HG02763 (cell line): ENCODE data around the gene CYP2A6.
"Not testable (repeated sequence)": the region's sequence is repeated elsewhere in the genome, so short reads cannot be mapped to it uniquely, and the experiment has no call there.

Experiments
- ATAC-seq: cut with Tn5 transposase; IDR thresholded peaks from one replicate; pipeline ENCODE4 v1.9.1; 2021; ENCODE audit warnings: mild to moderate bottlenecking, moderate library complexity; ENCODE audit not compliant: unreplicated experiment

Gene CYP2A6, protein sequence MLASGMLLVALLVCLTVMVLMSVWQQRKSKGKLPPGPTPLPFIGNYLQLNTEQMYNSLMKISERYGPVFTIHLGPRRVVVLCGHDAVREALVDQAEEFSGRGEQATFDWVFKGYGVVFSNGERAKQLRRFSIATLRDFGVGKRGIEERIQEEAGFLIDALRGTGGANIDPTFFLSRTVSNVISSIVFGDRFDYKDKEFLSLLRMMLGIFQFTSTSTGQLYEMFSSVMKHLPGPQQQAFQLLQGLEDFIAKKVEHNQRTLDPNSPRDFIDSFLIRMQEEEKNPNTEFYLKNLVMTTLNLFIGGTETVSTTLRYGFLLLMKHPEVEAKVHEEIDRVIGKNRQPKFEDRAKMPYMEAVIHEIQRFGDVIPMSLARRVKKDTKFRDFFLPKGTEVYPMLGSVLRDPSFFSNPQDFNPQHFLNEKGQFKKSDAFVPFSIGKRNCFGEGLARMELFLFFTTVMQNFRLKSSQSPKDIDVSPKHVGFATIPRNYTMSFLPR

DNA sequence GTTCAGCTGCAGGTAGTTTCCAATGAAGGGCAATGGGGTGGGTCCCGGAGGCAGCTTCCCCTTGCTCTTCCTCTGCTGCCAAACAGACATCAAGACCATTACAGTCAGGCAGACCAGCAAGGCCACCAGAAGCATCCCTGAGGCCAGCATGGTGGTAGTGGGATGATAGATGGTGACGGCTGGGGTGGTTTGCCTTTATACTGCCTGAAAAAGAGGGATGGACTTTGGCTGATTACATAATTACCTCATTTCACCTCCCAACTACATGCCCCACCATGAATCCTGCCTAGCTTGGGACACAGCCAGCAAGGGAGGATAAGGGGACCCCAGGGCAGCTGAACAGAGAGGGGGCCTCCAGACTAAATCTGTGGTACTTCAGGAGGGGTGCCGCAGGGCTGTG is at the start of gene CYP2A6:
Gene CYP2A6 (minus strand): TSS at position 171 of the 400 bp plus-strand sequence. CDS start 21 bp downstream, at position 150.
- ATAC-seq: not testable (repeated sequence)

DNA sequence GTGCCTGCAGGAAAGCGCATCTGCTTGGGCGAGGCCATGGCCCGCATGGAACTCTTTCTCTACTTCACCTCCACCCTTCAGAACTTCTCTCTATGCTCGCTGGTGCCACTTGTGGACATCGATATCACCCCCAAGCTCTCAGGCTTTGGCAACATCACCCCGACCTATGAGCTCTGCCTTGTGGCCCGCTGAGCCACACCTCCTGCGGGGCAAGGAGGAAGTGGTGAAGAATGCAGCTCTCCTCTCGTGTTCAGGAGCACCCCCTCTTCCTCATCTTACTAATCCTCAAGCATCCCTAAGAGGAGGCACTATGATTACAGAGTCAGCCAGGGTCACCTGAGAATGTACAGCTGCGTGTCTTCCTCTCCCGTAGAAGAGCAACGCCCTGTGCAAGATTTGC is 49.7 kb upstream of the CYP2A6 start:
- ATAC-seq: not testable (repeated sequence)

DNA sequence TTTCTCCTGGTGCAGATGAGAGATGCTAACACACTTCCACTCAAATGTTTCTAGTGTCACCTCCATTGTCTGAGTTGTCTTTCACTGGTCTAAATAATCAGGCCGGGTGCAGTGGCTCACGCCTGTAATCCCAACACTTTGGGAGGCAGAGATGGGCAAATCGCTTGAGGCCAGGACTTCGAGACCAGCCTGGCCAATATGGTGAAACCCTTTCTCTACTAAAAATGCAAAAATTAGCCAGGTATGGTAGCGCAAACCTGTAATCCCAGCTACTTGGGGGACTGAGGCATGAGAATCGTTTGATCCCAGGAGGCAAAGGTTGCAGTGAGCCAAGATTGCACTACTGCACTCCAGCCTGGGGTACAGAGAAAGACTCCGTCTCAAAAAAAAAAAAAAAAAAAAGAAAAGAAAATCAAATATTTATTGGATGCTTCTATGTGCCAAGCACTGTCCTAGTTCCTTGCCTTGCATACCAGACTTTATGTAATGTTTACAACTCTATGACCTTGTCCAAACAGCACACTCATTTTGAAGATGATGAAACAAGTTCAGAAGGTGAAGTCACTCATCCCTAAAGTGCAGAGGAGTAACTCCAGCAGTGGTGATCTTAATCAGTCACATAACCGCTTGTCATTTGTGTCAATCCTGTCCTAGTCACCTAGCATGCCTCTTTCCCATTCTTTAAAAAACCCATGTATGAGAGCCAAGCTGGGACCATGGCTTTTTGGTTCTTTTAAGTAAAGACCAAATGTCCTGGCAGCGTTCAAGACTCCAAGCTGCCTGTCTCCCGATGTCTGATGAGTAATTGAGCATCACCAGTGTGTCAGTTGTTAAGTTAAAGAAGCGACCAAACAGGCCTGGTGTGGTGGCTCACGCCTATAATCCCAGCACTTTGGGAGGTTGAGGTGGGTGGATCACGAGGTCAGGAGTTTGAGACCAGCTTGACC is 46.9 kb upstream of the CYP2A6 start:
- not testable (repeated sequence) for ATAC-seq

DNA sequence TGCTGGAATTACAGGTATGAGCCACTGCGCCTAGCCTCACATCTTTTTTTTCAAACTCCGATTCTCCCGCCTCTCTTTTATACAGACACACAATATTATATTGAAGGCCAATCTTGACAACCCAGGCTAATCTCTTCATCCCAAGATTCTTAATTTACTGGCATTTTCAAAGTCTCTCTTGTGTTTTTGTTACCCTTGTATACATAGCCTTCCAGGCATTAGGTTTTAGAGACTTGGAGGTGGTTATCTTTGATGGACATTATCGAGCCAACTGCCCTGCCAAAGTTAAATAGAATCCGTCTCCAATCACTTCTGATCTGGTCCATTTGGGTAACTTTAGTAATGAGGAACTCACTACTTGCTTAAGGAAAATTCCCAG is 46.2 kb upstream of the CYP2A6 start:
- no peak for ATAC-seq

DNA sequence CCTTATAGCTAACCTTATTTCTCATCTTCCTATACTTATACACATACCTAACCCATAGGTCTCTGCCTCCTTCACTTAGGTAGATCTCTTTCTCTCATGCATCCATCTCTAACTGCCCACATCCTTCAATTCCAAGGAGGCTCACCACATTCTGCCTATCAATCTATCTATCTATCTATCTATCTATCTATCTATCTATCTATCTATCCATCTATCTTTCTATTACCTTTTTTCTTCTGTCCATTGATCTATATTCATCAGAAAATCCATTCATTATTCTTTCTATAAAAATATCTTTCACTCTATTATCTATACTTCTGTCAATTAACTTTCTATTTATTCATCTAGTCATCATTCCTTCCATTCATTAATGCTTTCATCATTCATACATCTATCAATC is 42.9 kb upstream of the CYP2A6 start:
- ATAC-seq: no peak

DNA sequence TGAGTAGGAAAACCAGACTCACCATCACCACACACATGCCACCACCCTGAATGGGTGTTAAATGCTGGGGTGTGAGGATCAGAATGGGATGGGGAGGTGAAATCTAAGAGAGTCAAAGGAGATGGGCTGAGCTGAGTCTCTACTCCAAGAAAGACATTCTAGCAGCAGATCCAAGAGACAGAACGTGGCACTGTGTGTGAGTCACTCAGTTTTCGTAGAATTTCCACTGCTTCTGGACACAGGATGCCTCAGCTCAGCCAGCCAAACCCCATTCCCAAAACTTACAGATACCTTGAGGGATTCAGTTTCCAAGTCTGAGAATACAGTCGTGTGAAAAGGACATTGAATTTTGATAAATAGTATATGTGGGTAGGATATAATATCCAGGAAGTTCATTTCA is 39.1 kb upstream of the CYP2A6 start:
- no peak for ATAC-seq

DNA sequence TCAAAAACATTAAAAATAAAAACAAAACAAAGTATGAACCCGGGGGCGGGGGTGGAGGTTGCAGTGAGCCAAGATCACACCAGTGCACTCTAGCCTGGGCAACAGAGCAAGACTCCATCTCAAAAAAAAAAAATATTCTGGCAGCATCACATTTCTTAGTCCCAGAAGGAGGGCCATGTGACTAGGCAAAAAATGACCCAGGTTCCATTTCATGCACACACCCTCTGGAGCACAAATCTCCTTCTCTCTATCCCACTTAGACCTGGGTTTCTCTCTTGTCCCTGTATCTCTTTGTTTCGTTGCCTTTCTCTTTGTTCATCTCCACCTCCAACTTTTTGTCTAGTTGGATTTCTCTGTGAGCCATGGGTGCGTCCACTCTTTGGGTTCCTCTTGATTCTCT is 37.9 kb upstream of the CYP2A6 start:
- no peak for ATAC-seq

DNA sequence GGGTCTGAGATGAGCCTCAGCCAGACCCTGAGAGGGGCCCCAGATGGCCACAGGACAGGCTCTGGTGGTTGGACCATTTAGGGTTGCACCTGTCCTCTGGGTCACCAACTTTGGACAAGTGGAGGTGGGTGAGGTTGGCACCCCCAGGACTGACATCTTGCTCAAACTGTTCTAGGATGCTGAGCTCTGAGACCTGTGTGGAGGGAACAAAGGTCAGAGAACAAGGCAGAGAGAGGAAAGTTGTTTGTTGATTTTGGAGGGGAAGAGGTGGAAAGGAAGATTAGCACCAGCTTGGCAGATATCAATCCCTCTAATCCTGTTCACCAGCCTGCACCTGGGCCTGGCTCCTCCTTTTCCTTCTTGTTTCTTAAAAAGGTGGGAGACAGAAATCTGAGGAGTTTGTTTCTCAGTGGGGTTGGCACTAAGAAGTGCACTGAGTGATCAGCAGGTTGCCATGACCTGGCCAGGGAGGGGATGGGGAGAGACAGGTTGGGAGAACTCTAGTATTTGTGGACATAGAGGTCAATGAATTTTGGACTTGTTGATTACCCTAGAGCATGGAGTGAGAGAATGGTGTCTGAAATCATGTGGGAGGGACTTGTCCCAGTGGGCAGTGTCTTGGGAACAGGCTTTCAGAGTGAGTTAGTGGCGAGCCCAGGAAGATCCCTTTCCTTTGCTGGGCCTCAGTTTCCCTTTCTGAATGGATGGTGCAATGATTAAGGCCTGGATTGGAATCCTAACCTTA is 34.1 kb upstream of the CYP2A6 start:
- ATAC-seq: not testable (repeated sequence)

DNA sequence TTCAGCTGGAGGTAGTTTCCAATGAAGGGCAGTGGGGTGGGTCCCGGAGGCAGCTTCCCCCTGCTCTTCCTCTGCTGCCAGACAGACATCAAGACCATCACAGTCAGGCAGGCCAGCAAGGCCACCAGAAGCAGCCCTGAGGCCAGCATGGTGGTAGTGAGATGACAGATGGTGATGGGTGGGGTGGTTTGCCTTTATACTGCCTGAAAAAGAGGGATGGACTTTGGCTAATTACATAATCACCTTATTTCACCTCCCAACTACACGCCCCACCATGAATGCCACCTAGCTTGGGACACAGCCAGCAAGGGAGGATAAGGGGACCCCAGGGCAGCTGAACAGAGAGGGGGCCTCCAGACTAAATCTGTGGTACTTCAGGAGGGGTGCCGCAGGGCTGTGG is 31.8 kb upstream of the CYP2A6 start, which contains the start of gene CYP2A7:
Gene CYP2A7 (minus strand): TSS at position 170 of the 400 bp plus-strand sequence. CDS start 21 bp downstream, at position 149.
- ATAC-seq: not testable (repeated sequence)

DNA sequence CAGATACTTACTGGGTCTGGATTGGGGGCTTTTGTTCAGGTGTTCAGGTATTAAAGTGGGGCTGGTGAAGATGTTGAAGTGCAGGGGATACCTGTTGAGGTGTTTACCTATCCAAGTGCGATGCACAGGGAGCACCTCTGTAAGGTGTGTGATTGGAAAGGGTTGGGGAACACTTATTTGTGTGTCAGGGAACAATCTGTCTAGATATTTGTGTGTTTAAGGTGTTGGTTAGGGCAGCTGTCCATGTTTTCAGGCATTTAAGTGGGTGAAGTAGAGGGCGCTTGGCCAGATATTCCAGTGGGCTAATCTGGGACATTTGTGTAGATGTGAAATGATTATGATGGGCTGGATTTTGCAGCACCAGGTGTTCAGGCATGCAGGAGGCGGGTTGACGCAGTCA is 29.1 kb upstream of the CYP2A6 start:
- not testable (repeated sequence) for ATAC-seq

DNA sequence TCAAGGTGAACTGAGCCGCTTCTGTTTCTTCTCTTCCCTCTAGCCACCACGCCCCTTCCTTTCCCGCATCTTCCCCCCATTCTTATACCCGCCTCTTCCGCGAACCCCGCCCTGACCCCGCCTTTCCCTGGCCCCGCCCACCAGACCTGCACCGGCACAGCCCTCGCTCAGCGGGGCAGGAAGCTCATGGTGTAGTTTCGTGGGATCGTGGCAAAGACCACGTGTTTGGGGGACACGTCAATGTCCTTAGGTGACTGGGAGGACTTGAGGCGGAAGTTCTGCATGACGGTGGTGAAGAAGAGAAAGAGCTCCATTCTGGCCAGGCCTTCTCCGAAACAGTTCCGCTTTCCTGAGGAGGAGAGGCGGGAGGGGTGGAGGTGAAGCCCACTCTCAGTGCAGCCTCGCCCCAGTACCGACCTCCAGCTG is 25.3 kb upstream of the CYP2A6 start:
- ATAC-seq: not testable (repeated sequence)

DNA sequence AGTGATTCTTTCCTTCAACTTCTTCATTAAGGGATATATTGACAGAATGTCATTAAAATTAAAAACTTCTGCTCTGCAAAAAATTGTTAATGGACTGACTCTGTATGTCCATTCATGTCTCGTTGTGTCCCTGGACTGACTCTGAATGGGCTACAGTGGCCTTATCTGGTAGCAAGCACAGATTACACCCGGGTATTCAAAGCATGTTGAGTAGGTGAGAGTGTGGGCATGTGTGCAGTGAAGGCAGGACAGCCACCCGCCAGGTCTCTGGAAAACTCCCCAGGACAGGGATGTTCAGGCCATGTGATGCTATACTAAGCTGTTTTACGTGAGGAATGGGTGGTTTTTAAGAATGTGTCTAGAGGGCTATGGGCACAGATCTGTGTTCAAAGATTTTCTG is 24.6 kb upstream of the CYP2A6 start:
- not testable (repeated sequence) for ATAC-seq

DNA sequence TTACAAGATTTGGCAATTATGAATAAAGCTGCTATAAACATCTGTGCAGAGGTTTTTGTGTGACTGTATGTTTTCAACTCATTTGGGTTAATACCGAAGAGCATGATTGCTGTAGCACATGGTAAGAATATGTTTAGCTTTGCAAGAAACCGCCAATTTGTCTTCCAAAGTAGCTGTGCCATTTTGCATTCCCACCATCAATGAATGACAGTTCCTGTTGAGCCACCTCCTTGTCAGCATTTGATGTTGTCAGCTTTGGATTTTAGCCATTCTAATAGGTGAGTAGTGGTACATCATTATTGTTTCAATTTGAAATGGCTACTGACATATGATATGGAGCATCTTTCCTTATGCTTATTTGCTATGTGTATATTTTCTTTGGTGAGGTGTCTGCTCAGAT is 23.6 kb upstream of the CYP2A6 start:
- not testable (repeated sequence) for ATAC-seq

DNA sequence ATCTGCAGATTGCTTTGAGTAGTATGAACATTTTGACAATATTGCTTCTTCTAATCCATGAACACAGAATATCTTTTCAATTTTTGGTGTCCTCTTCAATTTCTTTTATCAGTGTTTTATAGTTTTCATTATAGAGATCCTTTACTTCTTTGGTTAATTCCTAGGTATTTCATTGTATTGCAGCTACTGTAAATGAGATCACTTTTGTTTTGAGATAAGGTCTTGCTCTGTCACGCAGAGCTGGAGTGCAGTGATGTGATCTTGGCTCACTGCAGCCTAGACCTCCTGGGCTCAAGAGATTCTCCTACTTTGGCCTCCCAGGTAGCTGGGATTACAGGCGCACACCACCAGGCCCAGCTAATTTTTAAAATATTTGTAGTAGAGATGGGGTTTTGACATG is 22.0 kb upstream of the CYP2A6 start:
- no peak for ATAC-seq

DNA sequence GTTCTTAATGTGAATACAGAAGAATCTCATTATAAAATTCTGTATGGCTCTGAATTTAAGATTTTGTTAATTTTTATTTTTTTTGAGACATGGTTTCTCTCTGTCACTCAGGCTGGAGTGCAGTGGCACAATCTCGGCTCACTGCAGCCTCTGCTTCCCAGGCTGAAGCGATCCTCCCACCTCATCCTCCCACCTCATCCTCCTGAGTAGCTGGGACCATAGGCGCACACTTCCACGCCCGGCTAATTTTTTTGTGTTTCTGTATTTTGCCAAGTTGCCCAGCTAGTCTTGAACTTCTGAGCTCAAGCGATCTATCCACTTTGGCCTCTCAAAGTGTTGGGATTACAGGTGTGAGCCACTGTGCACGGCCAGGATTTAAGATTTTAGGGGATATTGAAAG is 17.5 kb upstream of the CYP2A6 start:
- ATAC-seq: no peak

DNA sequence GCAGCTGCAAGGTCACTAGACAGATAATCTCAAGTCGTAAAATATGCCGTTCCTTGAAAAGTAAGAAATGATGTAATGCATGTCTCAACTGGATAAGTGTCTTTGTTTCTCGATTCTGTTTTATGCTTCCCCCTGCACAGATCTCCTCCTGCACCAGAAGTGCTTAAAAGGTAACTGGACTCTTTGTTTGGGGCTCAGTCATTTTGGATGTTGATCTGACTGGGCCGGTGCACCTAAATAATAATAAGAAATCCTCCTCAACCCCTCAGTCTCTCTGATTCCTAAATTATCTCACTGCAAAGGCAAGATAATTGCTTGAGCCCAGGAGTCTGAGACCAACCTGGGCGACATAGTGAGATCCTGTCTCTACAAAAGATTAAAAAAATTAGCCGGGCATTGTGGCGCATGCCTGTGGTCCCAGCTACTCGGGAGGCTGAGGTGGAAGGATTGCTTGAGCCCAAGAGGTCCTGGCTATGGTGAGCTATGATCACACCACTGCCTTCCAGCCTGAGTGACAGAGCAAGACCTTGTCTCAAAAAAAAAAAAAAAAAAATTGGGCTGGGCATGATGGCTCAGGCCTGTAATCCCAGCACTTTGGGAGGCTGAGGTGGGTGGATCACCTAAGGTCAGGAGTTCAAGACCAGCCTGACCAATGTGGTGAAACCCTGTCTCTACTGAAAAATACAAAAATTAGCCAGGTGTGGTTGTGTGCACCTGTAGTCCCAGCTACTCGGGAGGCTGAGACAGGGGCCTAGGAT is 14.7 kb upstream of the CYP2A6 start:
- not testable (repeated sequence) for ATAC-seq

DNA sequence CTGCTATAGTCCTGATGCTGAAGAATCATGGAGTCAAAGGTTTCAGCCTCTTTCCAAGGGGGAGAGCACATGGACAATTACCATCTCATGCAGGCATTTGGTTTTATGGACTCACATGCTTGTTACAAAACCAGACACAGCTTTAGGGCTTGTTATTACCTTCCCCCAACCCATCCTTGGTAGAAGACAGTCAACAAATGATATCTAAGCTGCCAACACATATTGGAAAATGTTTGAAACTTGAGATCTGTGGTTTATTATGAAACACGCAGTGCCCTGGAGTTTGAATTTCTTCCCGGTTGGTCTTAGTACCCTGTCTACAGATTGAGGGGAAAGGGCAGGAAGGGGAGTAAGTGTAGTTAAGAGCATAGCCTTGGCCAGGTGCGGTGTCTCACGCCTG is 12.5 kb upstream of the CYP2A6 start:
- ATAC-seq: no peak

DNA sequence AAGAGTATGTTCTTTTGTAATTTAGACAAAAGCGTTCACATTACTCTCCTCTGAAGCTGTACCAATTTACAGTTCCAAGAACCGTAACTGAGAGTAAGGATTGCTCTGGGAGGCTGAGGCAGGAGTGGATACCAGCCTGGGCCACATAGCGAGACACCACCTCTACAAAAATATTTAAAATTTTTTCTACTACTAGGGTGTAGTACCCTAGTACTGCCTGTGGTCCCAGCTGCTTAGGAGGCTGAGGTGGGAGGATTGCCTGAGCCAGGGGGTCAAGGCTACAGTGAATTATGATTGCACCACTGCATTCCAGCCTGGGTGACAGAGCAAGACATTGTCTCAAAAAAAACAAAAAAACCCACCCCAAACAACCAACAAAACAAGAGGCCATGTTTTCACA is 12.1 kb upstream of the CYP2A6 start:
- no peak for ATAC-seq

DNA sequence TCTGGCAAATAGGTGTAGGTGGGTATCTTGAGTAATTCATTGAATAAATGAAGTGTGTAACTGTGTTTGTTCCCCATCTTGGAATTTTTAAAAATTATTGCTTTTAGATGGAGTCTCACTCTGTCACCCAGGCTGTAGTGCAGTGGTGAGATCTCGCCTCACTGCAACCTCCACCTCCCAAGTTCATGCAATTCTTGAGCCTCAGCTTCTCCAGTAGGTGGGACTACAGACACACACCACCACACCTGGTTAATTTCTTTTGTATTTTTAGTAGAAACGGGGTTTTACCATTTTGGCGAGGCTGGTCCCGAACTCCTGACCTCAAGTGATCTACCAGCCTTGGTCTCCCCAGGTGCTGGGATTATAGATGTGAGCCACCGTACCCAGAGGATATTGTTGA is 7.9 kb upstream of the CYP2A6 start:
- no peak for ATAC-seq
